ENCODE measurements around the gene RAB5IF.
"Not testable (repeated sequence)": the region's sequence is repeated elsewhere in the genome, so short reads cannot be mapped to it uniquely, and the experiment has no call there.

RAB5IF gene, protein sequence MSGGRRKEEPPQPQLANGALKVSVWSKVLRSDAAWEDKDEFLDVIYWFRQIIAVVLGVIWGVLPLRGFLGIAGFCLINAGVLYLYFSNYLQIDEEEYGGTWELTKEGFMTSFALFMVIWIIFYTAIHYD

GRCh38 chr20:36605399-36606157, at the start of gene RAB5IF:
Gene RAB5IF, plus strand, starts transcription at chr20:36605779. Its CDS starts 173 bp downstream, at chr20:36605952.
- peak; percentile 95 for FAIRE-seq

DNA sequence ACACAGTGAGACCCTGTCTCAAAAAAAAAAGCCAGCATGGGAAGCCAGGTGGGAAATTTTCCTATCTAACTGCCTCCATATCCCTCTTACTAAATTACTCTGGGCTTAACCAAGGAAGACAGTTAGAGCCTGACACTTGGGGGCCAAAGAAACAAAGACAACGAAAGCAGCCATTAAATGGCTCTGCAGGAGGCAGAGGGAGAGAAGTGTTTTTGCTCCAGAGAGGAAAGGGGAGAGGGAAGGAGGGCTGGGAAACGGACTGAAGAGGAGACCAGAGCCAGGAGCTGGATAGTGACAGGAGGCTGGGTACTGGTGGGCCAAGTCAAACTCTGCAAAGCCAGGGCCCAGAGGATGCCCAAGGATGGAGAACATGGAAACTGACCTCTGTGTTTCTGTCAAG, 42.9 kb upstream of the RAB5IF start:
- no peak for FAIRE-seq

DNA sequence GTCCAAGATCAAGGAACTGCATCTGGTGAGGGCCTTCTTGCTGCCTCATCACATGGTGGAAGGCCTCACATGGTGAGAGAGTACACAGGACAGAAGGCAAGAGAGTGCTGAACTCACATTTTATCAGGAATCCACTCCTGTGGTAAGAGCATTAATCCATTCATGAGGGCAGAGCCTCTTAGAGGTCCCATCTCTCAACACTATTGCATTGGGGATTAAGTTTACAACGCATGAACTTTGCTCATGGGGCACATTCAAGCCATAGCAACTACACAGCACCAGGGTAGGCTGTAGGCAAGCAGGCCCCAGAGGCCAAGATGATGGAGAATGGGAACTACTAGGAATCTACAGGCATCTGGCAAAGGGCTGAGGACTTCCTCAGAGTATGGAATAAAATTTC, 42.2 kb upstream of the RAB5IF start:
- FAIRE-seq: no peak

DNA sequence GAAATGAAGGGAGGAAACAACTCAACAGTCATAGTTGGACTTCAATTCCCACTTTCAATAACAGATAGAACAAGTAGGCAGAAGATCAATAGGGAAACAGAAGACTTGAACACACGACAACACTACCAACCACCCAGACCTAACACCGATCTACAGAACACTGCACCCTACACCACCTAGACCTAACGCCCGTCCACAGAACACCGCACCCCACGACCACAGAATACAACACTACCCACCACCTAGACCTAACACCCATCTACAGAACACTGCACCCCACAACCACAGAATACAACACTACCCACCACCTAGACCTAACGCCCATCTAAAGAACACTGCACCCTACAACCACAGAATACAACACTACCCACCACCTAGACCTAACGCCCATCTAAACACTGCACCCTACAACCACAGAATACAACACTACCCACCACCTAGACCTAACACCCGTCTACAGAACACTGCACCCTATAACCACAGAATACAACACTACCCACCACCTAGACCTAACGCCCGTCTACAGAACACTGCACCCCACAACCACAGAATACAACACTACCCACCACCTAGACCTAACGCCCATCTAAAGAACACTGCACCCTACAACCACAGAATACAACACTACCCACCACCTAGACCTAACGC, 41.4 kb upstream of the RAB5IF start:
- not testable (repeated sequence) for FAIRE-seq

DNA sequence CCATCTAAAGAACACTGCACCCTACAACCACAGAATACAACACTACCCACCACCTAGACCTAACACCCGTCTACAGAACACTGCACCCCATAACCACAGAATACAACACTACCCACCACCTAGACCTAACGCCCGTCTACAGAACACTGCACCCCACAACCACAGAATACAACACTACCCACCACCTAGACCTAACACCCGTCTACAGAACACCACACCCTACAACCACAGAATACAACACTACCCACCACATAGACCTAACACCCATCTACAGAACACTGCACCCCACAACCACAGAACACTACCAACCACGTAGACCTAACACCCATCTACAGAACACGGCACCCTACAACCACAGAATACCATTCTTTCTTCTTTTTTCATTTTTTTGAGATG, 40.9 kb upstream of the RAB5IF start:
- not testable (repeated sequence) for FAIRE-seq

- FAIRE-seq: no peak
Observed at GRCh38 chr20:36565520-36565919, 40.1 kb upstream of the RAB5IF start.

DNA sequence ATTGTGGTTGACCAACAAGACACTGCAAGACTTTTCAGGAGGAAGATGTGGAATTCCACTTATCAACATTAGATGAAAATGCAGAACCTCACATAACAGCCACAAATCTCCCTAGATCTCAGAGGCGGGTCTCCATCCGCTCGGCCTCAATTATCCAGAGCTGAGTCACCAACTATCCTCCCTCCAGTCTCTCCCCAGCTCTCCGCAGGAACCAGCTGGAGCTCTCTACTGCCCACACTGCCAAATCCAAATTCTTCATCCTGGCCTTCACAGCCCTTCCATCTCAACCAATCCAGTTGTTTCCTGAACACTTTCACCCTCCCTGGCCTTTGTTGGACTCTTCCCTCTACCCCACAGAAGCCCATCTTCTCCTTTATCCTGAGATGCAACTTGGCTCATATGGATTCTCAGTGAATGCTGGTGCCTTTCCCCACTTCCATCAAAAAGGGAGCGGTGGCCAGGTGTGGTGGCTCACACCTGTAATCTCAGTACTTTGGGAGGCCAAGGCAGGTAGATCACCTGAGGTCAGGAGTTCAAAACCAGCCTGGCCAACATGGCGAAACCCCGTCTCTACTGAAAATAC, 35.6 kb upstream of the RAB5IF start:
- FAIRE-seq: no peak

DNA sequence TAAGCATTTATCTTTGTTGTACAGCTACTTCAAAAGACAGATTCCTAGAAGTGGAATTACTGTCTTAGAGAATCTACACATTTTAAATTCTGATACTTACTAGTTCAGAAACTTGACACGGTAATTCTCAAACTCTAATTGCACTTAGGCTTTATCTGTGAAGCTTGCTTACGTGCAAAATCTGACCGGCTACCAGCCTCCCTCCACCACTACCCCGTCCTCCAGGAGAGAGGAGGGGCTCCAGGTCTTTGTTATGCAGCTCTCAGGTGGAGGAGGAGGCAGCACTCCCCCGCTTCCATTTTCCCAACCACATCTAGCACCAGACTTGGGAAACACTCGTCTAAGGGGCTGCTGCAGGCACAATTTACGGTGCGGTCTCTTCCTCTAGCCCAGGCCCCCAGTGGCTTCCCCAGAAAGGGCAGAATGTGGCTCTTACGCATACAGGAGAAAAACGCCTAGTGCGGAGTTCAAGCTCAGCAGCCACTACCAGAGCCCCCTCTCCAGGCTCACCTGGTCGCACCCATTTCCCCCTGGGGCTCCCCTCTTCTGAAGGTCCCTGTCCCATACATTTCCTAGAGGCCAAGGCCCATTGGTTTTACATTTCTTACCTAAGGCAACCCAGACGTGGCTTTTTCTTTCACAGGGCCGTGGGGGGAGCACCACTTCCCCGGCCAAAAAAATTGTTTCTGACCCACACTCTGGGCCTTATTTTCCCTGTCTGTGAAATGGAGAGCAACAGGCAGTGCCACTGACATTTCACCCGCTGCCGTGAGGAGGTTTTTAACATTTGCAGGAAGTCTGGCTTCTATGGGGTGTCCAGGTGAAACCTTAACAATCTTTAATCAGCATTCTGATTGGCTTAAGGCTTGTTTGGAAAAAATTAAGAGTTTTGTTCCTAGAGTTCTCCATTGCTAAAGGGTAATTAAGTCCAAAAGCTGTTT, 33.7 kb upstream of the RAB5IF start:
- FAIRE-seq: no peak

DNA sequence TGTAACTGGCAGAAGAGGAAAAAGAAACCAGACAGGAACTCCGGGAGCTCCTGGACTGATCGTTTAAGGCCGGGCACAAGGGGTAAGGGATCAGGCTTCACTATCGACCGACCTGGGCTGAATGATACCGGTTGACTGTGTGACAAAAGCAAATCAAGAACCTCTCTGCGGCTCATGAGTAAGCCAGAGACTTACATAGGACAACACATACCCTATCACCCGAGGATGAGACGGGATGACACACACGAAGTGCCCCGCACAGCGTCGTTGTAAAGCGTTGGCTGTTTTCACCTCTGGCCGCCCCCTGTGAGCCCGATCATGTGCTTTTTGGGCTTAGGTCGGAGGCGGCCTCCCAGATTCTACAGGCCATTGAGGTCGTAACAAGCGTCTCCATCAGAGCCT, 32.9 kb upstream of the RAB5IF start:
- no peak for FAIRE-seq

GRCh38 chr20:36573103-36573797, 32.3 kb upstream of the RAB5IF start, which contains the start of gene TGIF2:
Gene TGIF2, plus strand, starts transcription at chr20:36573597. Its CDS starts 5,178 bp downstream, at chr20:36578775.
- no peak for FAIRE-seq

GRCh38 chr20:36573798-36574365, 31.7 kb upstream of the RAB5IF start:
- FAIRE-seq: no peak

- no peak for FAIRE-seq
Observed at GRCh38 chr20:36574366-36575135, 31.0 kb upstream of the RAB5IF start.

DNA sequence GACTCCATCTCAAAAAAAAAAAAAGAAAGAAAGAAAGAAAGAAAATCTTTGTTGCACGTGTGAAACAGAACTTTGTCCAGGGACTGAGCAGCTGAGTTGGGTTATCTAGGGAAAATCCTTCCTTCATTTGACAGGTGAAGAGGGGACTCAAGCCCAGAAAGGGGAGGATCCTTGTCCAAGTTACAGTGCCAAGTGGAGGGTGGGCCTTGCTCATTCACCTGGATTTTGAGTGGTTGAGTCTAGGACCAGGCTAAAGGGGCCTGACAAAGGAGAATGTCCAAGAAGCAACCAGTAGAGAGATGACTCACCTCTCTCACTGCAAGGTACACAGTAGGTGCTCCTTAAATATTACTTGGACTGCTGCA, 29.5 kb upstream of the RAB5IF start:
- no peak for FAIRE-seq

GRCh38 chr20:36578356-36579041, 27.1 kb upstream of the RAB5IF start:
- no peak for FAIRE-seq

- FAIRE-seq: no peak
Observed at GRCh38 chr20:36579996-36580545, 25.5 kb upstream of the RAB5IF start.

- no peak for FAIRE-seq
Observed at GRCh38 chr20:36582322-36582721, 23.3 kb upstream of the RAB5IF start.

GRCh38 chr20:36582821-36583220, 22.8 kb upstream of the RAB5IF start:
- FAIRE-seq: no peak

- no peak for FAIRE-seq
Observed at GRCh38 chr20:36584018-36584481, 21.5 kb upstream of the RAB5IF start.

- FAIRE-seq: no peak
Observed at GRCh38 chr20:36585410-36586125, 20.0 kb upstream of the RAB5IF start.

All from G401.6 (cell line).